Testis (tissue), 2 donors: Measurements from ENCODE around the gene C5AR2.

Source experiments
- CTCF ChIP-seq, 3 experiments: fragments of 450-650 bp in 2 of 3; fragments of 200-600 bp in 1 of 3; sonication (generic) in 1 of 3; IDR thresholded peaks; one replicate each; pipeline ENCODE4 v1.5.1; 2016 to 2019; ENCODE audit warnings: antibody characterized with exemption in 3 of 3, mild to moderate bottlenecking in 2 of 3, moderate library complexity in 1 of 3
- POLR2A ChIP-seq: fragments of 450-650 bp; IDR thresholded peaks from one replicate; pipeline ENCODE4 v1.6.1; 2017; ENCODE audit warnings: antibody characterized with exemption, mild to moderate bottlenecking, moderate library complexity

GRCh38 chr19:47319923-47320871 lies 11.8 kb upstream of the C5AR2 start:
- TF ChIP-seq CTCF (IDR thresholded peaks at IDR 0.05) (no peak), POLR2A (no peak)
